Measurements from ENCODE around the gene CDH4. TPM values are rescaled to one million over a fixed set of nuclear protein-coding genes. Genes with fewer than 3 reads are reported as not detected.

Gene CDH4
- total and polyA plus RNA-seq, 2 donors (not counting 3 experiments of a cell fraction or from before 2014, with no cell fraction given): 0.17 to 0.51 TPM

DNA sequence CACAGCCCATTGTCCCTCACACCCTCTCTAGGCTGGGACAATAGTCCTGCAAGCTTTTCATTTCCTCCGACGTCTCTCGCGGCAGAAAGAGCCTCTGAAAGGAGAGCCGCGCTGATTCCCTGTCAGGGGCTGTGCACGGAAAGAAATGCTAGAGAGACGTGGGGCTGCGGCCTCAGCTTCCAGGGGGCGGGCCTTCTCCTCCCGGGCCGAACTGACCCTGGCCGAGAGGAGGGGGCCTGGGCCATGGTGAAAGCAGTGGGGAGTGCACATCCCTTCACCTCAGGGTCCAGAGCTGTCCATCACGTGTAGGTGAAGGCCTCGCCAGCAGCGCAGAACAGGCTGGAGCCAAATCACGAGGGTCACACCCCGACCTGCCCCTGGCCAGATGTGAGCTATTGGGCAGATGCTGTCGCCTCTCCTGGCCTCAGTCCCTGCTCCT lies 593.2 kb downstream of the CDH4 start:
- Histone ChIP-seq H2AFZ (ENCODE audit: low read depth, low read length) (no peak overlapping the region), H3K4me1 (ENCODE audit: control insufficient read depth, extremely low read depth, insufficient read depth, low read length) (no peaks in the 10 kb centered on the region), H3K9me1 (replicated peaks; ENCODE audit: control insufficient read depth, extremely low read depth, insufficient read depth, low read length) (no peaks in the 10 kb centered on the region), H3K79me2 (ENCODE audit: control insufficient read depth, insufficient read depth, low read length) (no peaks in the 10 kb centered on the region), H3K9me3 (replicated peaks; ENCODE audit: control insufficient read depth, insufficient read depth, low read length) (peaks cover 1% of the 10 kb centered on the region), H3K9ac (replicated peaks; ENCODE audit: extremely low read depth, insufficient read depth, low read length) (no peak overlapping the region), H3K27ac (ENCODE audit: insufficient read depth, low read depth, low read length) (no peak overlapping the region), H3K27me3 (ENCODE audit: control insufficient read depth in 2 of 2, insufficient read depth in 2 of 2, low read length in 2 of 2) (no peaks in the 10 kb centered on the region), H3K4me2 (ENCODE audit: insufficient read depth, low read length) (no peak overlapping the region), H4K20me1 (replicated peaks; ENCODE audit: control insufficient read depth, extremely low read depth, insufficient read depth, low read length) (no peaks in the 10 kb centered on the region), H3K4me3 (replicated peaks in 1 of 3; ENCODE audit: insufficient read depth in 1 of 3, low read depth in 1 of 3, low read length in 3 of 3) (no peak overlapping the region), H3K36me3 (ENCODE audit: control insufficient read depth in 2 of 2, extremely low read depth in 1 of 2, insufficient read depth in 2 of 2, low read length in 2 of 2) (no peaks in the 10 kb centered on the region)
- intact Hi-C loops (cut with micrococcal nuclease): no loop called here
- BruUV-seq (replicated peaks): no TSS peak
- no peak for DNase-seq (ENCODE audit: low read depth, low spot score)
- no peak for FAIRE-seq
- dilution Hi-C loops (cut with MboI; ENCODE audit: extremely low pct_ligation_motif_present, low sequenced_read_pairs): no loop called here
- TF ChIP-seq POLR2AphosphoS5 (IDR thresholded peaks at IDR 0.05; ENCODE audit: insufficient read depth, low read depth, low read length): no peak
- TF ChIP-seq, protein P1, sequence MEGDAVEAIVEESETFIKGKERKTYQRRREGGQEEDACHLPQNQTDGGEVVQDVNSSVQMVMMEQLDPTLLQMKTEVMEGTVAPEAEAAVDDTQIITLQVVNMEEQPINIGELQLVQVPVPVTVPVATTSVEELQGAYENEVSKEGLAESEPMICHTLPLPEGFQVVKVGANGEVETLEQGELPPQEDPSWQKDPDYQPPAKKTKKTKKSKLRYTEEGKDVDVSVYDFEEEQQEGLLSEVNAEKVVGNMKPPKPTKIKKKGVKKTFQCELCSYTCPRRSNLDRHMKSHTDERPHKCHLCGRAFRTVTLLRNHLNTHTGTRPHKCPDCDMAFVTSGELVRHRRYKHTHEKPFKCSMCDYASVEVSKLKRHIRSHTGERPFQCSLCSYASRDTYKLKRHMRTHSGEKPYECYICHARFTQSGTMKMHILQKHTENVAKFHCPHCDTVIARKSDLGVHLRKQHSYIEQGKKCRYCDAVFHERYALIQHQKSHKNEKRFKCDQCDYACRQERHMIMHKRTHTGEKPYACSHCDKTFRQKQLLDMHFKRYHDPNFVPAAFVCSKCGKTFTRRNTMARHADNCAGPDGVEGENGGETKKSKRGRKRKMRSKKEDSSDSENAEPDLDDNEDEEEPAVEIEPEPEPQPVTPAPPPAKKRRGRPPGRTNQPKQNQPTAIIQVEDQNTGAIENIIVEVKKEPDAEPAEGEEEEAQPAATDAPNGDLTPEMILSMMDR (IDR thresholded peaks at IDR 0.05; ENCODE audit: extremely low read depth in 1 of 2, insufficient read depth in 1 of 2, low read depth in 1 of 2, low read length in 2 of 2): no peak
- no peak for TF ChIP-seq GATA2 (IDR thresholded peaks at IDR 0.05; ENCODE audit: insufficient read depth, insufficient read length, low read depth, low read length)
- no peak for TF ChIP-seq POLR2A (IDR thresholded peaks at IDR 0.05; ENCODE audit: low read depth, low read length)
- no peak for TF ChIP-seq EZH2 (IDR thresholded peaks at IDR 0.05; ENCODE audit: borderline replicate concordance, low read depth, low read length, severe bottlenecking)
- TF ChIP-seq, protein P2, sequence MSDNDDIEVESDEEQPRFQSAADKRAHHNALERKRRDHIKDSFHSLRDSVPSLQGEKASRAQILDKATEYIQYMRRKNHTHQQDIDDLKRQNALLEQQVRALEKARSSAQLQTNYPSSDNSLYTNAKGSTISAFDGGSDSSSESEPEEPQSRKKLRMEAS (IDR thresholded peaks at IDR 0.05; ENCODE audit: insufficient read depth, insufficient read length): no peak
- no peak for TF ChIP-seq MYC (IDR thresholded peaks at IDR 0.05; ENCODE audit: low read depth, low read length)
- no peak for TF ChIP-seq JUN (IDR thresholded peaks at IDR 0.05; ENCODE audit: borderline replicate concordance, insufficient read depth, insufficient read length, low read depth)
- TF ChIP-seq FOS (IDR thresholded peaks at IDR 0.05; ENCODE audit: borderline replicate concordance, insufficient read depth, low read length): no peak
- ChIA-PET CTCF (no interaction called here), POLR2A (no interaction called here)

All from endothelial cell of umbilical vein (primary cell).